MCF 10A (cell line): ENCODE results near the gene FBXO44. TPM values are rescaled to one million over a fixed set of nuclear protein-coding genes. Genes with fewer than 3 reads are reported as not detected.

Experiments used
- BruUV-seq: library from RNA; stranded (reverse); fragments of 400-500 nt; replicated peaks from 2 replicates; lab custom pipeline; 2021; lab: Mats Ljungman, UMichigan
- CTCF ChIA-PET: fragments of 300-600 bp; sonication (Branson Sonifier 250); formaldehyde crosslinking; extraction: SDS; loops from one replicate; lab custom pipeline; 2021; ENCODE audit warnings: antibody characterized with exemption, inconsistent platforms; lab: Yijun Ruan, JAX
- POLR2A ChIA-PET: fragments of 300-600, 350-650 bp; sonication (Branson Sonifier 250); formaldehyde crosslinking; extraction: SDS; loops from one replicate; lab custom pipeline; 2020; ENCODE audit warnings: antibody characterized with exemption, inconsistent platforms; lab: Yijun Ruan, JAX
- DNase-seq: peaks from one replicate; pipeline ENCODE4 v3.0.0-alpha.2; 2018; ENCODE audit not compliant: unreplicated experiment
- H3K27ac Mint-ChIP-seq: one replicate; pipeline ENCODE4 v1.8.0; 2022; ENCODE audit warnings: mild to moderate bottlenecking, low read depth, mixed read lengths; ENCODE audit not compliant: unreplicated experiment
- H3K27me3 Mint-ChIP-seq: one replicate; pipeline ENCODE4 v1.8.0; 2022; ENCODE audit warnings: mixed read lengths; ENCODE audit not compliant: insufficient read depth, unreplicated experiment
- H3K36me3 Mint-ChIP-seq: one replicate; pipeline ENCODE4 v1.8.0; 2022; ENCODE audit warnings: mild to moderate bottlenecking, moderate library complexity, mixed read lengths; ENCODE audit not compliant: insufficient read depth, unreplicated experiment
- H3K4me1 Mint-ChIP-seq: one replicate; pipeline ENCODE4 v1.8.0; 2022; ENCODE audit warnings: mixed read lengths; ENCODE audit not compliant: insufficient read depth, unreplicated experiment
- H3K4me3 Mint-ChIP-seq: one replicate; pipeline ENCODE4 v1.8.0; 2022; ENCODE audit warnings: mild to moderate bottlenecking, moderate library complexity, mixed read lengths; ENCODE audit not compliant: unreplicated experiment
- H3K9me3 Mint-ChIP-seq: one replicate; pipeline ENCODE4 v1.8.0; 2022; ENCODE audit warnings: mixed read lengths; ENCODE audit not compliant: unreplicated experiment
- CTCF ChIP-seq: fragments of 200-600 bp; IDR thresholded peaks from one replicate; pipeline ENCODE4 v1.8.0; 2022; ENCODE audit warnings: antibody characterized with exemption, mild to moderate bottlenecking; ENCODE audit not compliant: unreplicated experiment
- intact Hi-C: fragments of 100-400 bp; cut with micrococcal nuclease; formaldehyde crosslinking; loops from 2 replicates; pipeline ENCODE4 v1.14.1; 2022
- total RNA-seq: library from RNA; stranded (reverse); gene quantifications from 2 replicates; pipeline ENCODE4 v1.2.3, GENCODE V29; 2022

FBXO44 gene
- total RNA-seq, 1 experiment from 2014 or later, result 16.3 TPM

- no peak for DNase-seq
- intact Hi-C loops, result no loop called here
- no peak overlapping the region for H3K4me3 Mint-ChIP-seq
- H3K9me3 Mint-ChIP-seq, result no peaks in the 10 kb centered on the region
- H3K36me3 Mint-ChIP-seq, result peaks cover 31% of the 10 kb centered on the region
- TF ChIP-seq CTCF, result no peak
- no peak overlapping the region for H3K27ac Mint-ChIP-seq
- H3K4me1 Mint-ChIP-seq, result no peaks in the 10 kb centered on the region
- BruUV-seq, result no TSS peak
- ChIA-PET POLR2A (no interaction called here), CTCF (interaction anchor here (0.6 to 2.0 kb wide), 4 partner anchors 57 to 624 kb away, joined by 3 to 6 read pairs (median 4); no protein-coding TSS in a partner anchor)
- no peaks in the 10 kb centered on the region for H3K27me3 Mint-ChIP-seq
These were observed 6.4 kb downstream of the FBXO44 start for GRCh38 chr1:11661103-11661502.

- BruUV-seq, result no TSS peak
These were observed 9.8 kb downstream of the FBXO44 start for GRCh38 chr1:11664336-11665065.

GRCh38 chr1:11668516-11668915 is 13.8 kb downstream of the FBXO44 start:
- Mint-ChIP-seq H3K27ac (no peak overlapping the region), H3K9me3 (no peaks in the 10 kb centered on the region), H3K36me3 (peaks cover 3% of the 10 kb centered on the region), H3K4me1 (no peaks in the 10 kb centered on the region), H3K27me3 (no peaks in the 10 kb centered on the region), H3K4me3 (no peak overlapping the region)
- intact Hi-C loops, result no loop called here
- no TSS peak for BruUV-seq
- ChIA-PET POLR2A (interaction anchor here (1.1 kb wide), 1 partner anchor 12 kb away, joined by 3 read pairs; no protein-coding TSS in a partner anchor), CTCF (no interaction called here)
- DNase-seq, result no peak
- TF ChIP-seq CTCF, result no peak

More at GRCh38 chr1:11664336-11665065, 9.8 kb downstream of the FBXO44 start:
- peak overlapping the region; percentile 59 for H3K4me3 Mint-ChIP-seq
- H3K27ac Mint-ChIP-seq, result no peak overlapping the region
- intact Hi-C loops, result loop anchor here (1.0 to 2.0 kb wide), 2 partner anchors 16 to 55 kb away; partner anchors contain the start of gene MAD2L2
- H3K9me3 Mint-ChIP-seq, result no peaks in the 10 kb centered on the region
- H3K27me3 Mint-ChIP-seq, result no peaks in the 10 kb centered on the region
- ChIA-PET POLR2A (interaction anchor here (0.6 to 2.9 kb wide), 11 partner anchors 8 to 652 kb away, joined by 3 to 17 read pairs (median 5); partner anchors contain the start of genes FBXO44, MAD2L2, MTOR and TARDBP), CTCF (interaction anchor here (0.6 to 3.8 kb wide), 16 partner anchors 8 to 1157 kb away, joined by 3 to 27 read pairs (median 3); partner anchors contain the start of genes FBXO2, FBXO44 and MTOR)
- TF ChIP-seq CTCF, result no peak
- DNase-seq, result no peak
- peaks cover 10% of the 10 kb centered on the region for H3K36me3 Mint-ChIP-seq
- no peaks in the 10 kb centered on the region for H3K4me1 Mint-ChIP-seq

GRCh38 chr1:11670747-11671146 is 16.1 kb downstream of the FBXO44 start:
- POLR2A ChIA-PET, result interaction anchor here (1.7 kb wide), 1 partner anchor 19 kb away, joined by 5 read pairs; no protein-coding TSS in a partner anchor
- Mint-ChIP-seq H3K27me3 (no peaks in the 10 kb centered on the region), H3K9me3 (no peaks in the 10 kb centered on the region), H3K36me3 (peaks cover 12% of the 10 kb centered on the region), H3K4me3 (no peak overlapping the region), H3K4me1 (no peaks in the 10 kb centered on the region), H3K27ac (no peak overlapping the region)
- TF ChIP-seq CTCF, result no peak
- no peak for DNase-seq
- CTCF ChIA-PET, result no interaction called here
- no TSS peak for BruUV-seq
- intact Hi-C loops, result no loop called here
